ENCODE measurements around the gene FREM1.

- no peak for TF ChIP-seq FOXK2 (IDR thresholded peaks at IDR 0.05)
- TF ChIP-seq SUZ12 (IDR thresholded peaks at IDR 0.05): no peak
- TF ChIP-seq NFRKB (IDR thresholded peaks at IDR 0.05): no peak
- TF ChIP-seq HDGF (IDR thresholded peaks at IDR 0.05; ENCODE audit: borderline replicate concordance): no peak
- TF ChIP-seq LEF1 (IDR thresholded peaks at IDR 0.05; ENCODE audit: borderline replicate concordance): no peak
- no peak for TF ChIP-seq FOXM1 (IDR thresholded peaks at IDR 0.05; ENCODE audit: borderline replicate concordance)
- no peak for TF ChIP-seq CTBP1 (IDR thresholded peaks at IDR 0.05; ENCODE audit: borderline replicate concordance)
- TF ChIP-seq SP1 (IDR thresholded peaks at IDR 0.05): no peak
- TF ChIP-seq ARNT (IDR thresholded peaks at IDR 0.05): no peak
- TF ChIP-seq ZNF384 (IDR thresholded peaks at IDR 0.05): no peak
These were observed 60.9 kb downstream of the FREM1 start for GRCh38 chr9:14849296-14849695.

All from HEK293T (cell line).